ENCODE results near the gene MUL1. TPM values are rescaled to one million over a fixed set of nuclear protein-coding genes. Genes with fewer than 3 reads are reported as not detected.

MUL1 gene, protein sequence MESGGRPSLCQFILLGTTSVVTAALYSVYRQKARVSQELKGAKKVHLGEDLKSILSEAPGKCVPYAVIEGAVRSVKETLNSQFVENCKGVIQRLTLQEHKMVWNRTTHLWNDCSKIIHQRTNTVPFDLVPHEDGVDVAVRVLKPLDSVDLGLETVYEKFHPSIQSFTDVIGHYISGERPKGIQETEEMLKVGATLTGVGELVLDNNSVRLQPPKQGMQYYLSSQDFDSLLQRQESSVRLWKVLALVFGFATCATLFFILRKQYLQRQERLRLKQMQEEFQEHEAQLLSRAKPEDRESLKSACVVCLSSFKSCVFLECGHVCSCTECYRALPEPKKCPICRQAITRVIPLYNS
- 10 to 100 TPM; 22.1 to 36.4 (median 27.1) TPM for total RNA-seq

DNA sequence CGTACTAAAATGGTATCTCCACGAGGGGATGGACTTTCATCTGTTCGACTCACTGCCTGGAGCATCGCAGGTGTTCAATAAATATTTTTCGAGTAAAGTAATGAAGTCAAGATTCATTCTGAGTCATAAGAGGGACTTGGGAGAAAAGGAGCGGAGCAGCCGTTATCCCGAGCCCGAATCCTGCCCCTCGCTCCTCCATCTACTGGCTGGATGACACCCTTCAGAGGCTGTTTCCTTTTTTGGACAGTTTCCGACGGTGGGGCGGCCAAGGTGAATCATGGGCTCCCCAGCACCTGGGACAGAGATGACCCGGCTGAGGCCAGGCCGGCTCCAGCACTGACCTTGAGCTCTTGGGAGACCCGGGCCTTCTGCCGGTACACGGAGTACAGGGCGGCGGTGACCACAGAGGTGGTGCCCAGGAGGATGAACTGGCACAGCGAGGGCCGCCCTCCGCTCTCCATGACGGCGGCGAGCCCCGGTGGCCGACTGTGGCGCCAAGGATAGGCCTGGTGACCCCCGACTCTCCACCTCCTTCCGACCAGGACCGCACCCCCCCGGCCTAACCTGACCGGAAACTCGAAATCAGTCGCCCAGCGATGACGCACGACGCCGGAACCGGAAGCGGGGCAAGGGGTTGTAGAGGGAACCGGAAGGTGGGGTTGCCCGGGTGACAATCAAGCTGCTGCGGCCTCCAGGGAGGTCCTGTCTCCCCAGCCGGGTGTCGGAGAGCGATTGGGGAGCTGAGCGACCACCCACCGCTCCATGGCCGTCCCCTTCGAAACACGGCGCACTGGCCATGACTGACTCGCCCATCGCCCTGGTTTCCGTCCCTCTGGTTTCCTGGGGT, at the start of gene MUL1:
MUL1 (minus strand) TSS at position 588 of the 847 bp plus-strand sequence; CDS start at position 461, 127 bp downstream.
- peak; percentile 94 for ATAC-seq (ENCODE audit: low FRiP score)
- peak; percentile 92 for DNase-seq (ENCODE audit: low spot score)
- TF ChIP-seq, protein P1, sequence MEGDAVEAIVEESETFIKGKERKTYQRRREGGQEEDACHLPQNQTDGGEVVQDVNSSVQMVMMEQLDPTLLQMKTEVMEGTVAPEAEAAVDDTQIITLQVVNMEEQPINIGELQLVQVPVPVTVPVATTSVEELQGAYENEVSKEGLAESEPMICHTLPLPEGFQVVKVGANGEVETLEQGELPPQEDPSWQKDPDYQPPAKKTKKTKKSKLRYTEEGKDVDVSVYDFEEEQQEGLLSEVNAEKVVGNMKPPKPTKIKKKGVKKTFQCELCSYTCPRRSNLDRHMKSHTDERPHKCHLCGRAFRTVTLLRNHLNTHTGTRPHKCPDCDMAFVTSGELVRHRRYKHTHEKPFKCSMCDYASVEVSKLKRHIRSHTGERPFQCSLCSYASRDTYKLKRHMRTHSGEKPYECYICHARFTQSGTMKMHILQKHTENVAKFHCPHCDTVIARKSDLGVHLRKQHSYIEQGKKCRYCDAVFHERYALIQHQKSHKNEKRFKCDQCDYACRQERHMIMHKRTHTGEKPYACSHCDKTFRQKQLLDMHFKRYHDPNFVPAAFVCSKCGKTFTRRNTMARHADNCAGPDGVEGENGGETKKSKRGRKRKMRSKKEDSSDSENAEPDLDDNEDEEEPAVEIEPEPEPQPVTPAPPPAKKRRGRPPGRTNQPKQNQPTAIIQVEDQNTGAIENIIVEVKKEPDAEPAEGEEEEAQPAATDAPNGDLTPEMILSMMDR (IDR thresholded peaks at IDR 0.05): peak in 1 of 3 donors; percentile 7

DNA sequence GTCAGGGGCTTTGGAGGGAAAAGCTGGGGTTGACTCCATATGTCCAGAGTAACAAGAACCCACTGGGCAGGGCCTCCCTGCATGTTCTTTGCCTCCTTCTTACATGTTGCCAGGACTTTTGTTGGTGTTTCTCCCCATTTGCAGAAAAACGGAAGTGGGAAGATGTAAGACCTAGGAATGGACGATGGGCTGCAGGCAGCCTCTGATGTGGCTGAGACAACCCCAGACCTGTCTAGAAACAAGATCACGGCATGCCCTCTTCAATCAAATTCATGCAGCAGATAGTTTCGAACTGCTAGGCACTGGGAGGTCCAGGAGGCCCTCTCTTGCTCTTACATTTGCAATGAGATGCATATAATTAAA, 47.8 kb upstream of the MUL1 start:
- TF ChIP-seq, protein P1 (IDR thresholded peaks at IDR 0.05): no peak
- ATAC-seq (ENCODE audit: low FRiP score) (no peak), DNase-seq (ENCODE audit: low spot score) (no peak)

DNA sequence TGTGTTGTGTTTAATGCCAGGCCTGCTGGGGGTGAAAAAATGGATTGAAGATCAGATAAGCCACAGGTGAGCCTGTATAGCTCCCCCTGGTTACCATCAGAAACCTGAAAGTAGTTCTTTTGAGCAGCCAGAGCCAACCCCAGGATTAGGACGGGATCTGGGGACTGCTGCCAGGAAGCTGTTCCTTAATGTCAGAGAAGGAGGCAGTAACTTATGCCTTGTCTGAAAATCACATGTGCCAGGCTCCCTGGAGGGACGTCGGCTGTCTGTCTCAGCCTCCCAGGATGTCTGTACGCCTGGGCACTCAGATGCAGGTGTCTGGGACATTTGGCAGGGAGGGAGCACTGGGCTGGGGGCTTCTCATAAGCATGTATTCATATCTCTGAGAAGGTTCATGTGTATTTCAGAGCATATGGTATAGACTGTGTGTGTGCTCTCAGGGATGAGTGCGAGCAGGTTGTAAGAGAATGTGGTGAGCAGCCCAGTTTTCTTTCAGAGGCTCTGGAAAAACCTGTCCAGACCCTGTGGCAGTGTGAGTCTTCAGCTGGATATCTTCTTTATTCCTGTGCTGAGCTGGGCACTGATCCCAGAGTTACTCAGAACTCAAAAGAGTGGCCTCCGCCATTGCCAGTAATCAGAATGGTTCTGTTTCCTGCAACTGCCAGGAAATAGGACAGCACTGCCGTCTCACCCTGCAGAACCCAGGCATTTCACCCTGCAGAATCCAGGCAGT, 47.2 kb upstream of the MUL1 start:
- TF ChIP-seq, protein P1 (IDR thresholded peaks at IDR 0.05): no peak

DNA sequence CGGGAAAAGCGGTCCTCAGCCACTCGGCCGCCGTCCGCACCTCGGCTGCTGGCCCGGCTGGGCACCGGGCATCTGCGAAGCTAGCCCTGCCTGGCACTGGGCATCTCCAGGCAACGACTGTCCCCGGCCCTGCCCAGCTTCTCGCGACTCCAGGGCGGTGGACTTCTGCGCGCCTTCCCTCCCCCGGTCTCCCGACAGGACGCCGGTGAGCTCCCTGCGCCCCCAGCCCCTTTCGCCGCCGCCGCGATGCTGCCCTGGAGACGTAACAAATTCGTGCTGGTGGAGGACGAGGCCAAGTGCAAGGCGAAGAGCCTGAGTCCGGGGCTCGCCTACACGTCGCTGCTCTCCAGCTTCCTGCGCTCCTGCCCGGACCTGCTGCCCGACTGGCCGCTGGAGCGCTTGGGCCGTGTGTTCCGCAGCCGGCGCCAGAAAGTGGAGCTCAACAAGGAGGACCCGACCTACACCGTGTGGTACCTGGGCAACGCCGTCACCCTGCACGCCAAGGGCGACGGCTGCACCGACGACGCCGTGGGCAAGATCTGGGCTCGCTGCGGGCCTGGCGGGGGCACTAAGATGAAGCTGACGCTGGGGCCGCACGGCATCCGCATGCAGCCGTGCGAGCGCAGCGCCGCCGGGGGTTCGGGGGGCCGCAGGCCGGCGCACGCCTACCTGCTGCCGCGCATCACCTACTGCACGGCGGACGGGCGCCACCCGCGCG, 44.9 kb upstream of the MUL1 start:
- TF ChIP-seq, protein P1 (IDR thresholded peaks at IDR 0.05): no peak
- ATAC-seq (ENCODE audit: low FRiP score): no peak
- no peak for DNase-seq (ENCODE audit: low spot score)

More for the DNA sequence above, 47.2 kb upstream of the MUL1 start:
- DNase-seq (ENCODE audit: low spot score): no peak
- ATAC-seq (ENCODE audit: low FRiP score): no peak

DNA sequence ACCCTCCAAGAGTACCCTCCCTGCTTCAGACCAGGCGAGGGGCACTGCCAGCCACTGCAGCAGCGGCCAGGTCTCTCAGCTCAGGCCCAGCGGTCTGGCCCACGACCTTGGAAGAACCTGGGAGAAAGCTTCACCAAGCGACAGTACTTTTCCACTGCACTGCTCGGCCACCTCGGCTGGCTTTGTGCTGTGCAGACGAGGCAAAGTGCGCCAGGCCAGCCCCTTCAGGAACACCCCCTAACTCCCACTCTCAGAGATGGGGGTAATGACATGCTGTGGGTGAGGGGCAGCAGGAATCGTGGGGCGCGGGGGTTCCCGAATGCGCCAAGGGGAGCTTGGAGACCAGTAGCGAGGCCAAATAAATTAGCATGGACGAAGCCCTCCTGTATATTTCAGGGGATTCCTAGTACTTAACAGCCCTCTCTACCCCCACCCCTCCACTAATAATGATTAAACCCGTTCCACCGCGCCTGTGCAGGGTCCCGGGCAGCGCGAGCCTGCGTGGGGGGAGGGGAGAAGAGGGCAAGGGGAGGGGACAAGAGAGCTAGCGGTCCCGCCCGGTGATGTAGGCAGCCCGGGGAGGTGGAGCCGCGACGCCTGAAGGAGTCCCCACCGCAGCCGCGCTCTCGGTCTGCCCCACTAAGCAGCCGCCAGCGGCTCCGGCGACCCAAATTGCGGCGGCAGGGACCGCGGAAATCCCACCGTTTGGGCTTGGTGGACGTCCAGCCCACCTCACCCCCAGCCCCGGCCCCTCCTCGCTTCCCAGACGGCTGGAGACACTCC, 44.2 kb upstream of the MUL1 start, which contains the start of gene FAM43B:
FAM43B (plus strand) TSS at position 629 of the 783 bp plus-strand sequence. CDS start 401 bp downstream, outside the sequence.
- ATAC-seq (ENCODE audit: low FRiP score) (no peak), DNase-seq (ENCODE audit: low spot score) (no peak)

More for the DNA sequence above, 44.2 kb upstream of the MUL1 start, which contains the start of gene FAM43B:
- TF ChIP-seq, protein P1 (IDR thresholded peaks at IDR 0.05): no peak

All from omental fat pad (tissue), 4 donors.